ENCODE results near the gene LRRC66.
A peak's percentile ranks its signal among the peaks of the same experiment; 100 is the strongest.

The LRRC66 gene

GRCh38 chr4:51998837-51999236 lies 21.3 kb downstream of the LRRC66 start:
- DNase-seq: no peak
- no peak overlapping the region for H3K4me2 ChIP-seq (ENCODE audit: low read length)
- no peaks in the 10 kb centered on the region for H3K79me2 ChIP-seq (ENCODE audit: control insufficient read depth, insufficient read depth, low read length)
- H2BK120ac ChIP-seq (ENCODE audit: low read depth, low read length): no peak overlapping the region
- H3K4me1 ChIP-seq (ENCODE audit: control insufficient read depth, low read depth, low read length): no peaks in the 10 kb centered on the region
- no peaks in the 10 kb centered on the region for H3K36me3 ChIP-seq (ENCODE audit: control insufficient read depth, insufficient read depth, low read length)
- no peak overlapping the region for H3K27ac ChIP-seq (ENCODE audit: low read depth, low read length)
- no peak overlapping the region for H2BK15ac ChIP-seq (replicated peaks; ENCODE audit: low read depth)
- no peak overlapping the region for H2BK5ac ChIP-seq (ENCODE audit: low read length)
- no peaks in the 10 kb centered on the region for H3K27me3 ChIP-seq (ENCODE audit: insufficient read depth, low read length, poor library complexity)
- H2AK5ac ChIP-seq (ENCODE audit: low read length): no peak overlapping the region
- no peak overlapping the region for H3K23ac ChIP-seq (ENCODE audit: low read length)
- no peak overlapping the region for H3K18ac ChIP-seq (ENCODE audit: low read length)
- H4K8ac ChIP-seq (ENCODE audit: low read depth, low read length): no peak overlapping the region
- no peak overlapping the region for H3K4ac ChIP-seq (ENCODE audit: low read depth, low read length)
- no peak overlapping the region for H4K5ac ChIP-seq (ENCODE audit: low read length)
- no peaks in the 10 kb centered on the region for H3K79me1 ChIP-seq (ENCODE audit: low read length)
- H3K9ac ChIP-seq (ENCODE audit: low read length): no peak overlapping the region
- H3K4me3 ChIP-seq (ENCODE audit: low read length): no peak overlapping the region
- no peak overlapping the region for H3K56ac ChIP-seq (ENCODE audit: low read length)

DNA sequence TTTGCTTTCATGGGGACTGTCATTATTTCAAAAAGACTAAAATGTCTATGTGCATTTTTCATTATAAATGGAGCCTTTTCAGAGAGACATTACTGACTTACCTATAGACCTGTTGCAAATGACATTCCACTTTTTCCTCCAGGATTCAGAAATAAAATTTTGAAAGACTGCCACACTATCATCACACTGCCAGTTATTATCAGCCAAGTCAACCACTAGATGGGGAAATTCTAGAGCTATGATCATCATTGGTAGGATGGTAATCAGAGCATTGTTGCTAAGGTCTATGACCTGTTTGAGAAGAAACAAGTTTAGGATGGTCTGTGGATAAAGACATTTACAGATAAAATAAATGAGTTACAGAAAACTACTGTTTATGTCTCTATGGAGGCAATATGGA lies 22.5 kb downstream of the LRRC66 start:
- H3K18ac ChIP-seq (ENCODE audit: low read length): no peak overlapping the region
- H2AK5ac ChIP-seq (ENCODE audit: low read length): no peak overlapping the region
- no peak overlapping the region for H3K4me2 ChIP-seq (ENCODE audit: low read length)
- no peaks in the 10 kb centered on the region for H3K36me3 ChIP-seq (ENCODE audit: control insufficient read depth, insufficient read depth, low read length)
- no peak overlapping the region for H4K5ac ChIP-seq (ENCODE audit: low read length)
- H2BK15ac ChIP-seq (replicated peaks; ENCODE audit: low read depth): no peak overlapping the region
- no peak overlapping the region for H2BK5ac ChIP-seq (ENCODE audit: low read length)
- no peaks in the 10 kb centered on the region for H3K4me1 ChIP-seq (ENCODE audit: control insufficient read depth, low read depth, low read length)
- DNase-seq: no peak
- no peaks in the 10 kb centered on the region for H3K79me1 ChIP-seq (ENCODE audit: low read length)
- no peaks in the 10 kb centered on the region for H3K79me2 ChIP-seq (ENCODE audit: control insufficient read depth, insufficient read depth, low read length)
- H3K56ac ChIP-seq (ENCODE audit: low read length): no peak overlapping the region
- no peaks in the 10 kb centered on the region for H3K27me3 ChIP-seq (ENCODE audit: insufficient read depth, low read length, poor library complexity)
- H3K4me3 ChIP-seq (ENCODE audit: low read length): no peak overlapping the region
- no peak overlapping the region for H3K9ac ChIP-seq (ENCODE audit: low read length)
- no peak overlapping the region for H4K8ac ChIP-seq (ENCODE audit: low read depth, low read length)
- no peak overlapping the region for H3K4ac ChIP-seq (ENCODE audit: low read depth, low read length)
- no peak overlapping the region for H2BK120ac ChIP-seq (ENCODE audit: low read depth, low read length)
- H3K23ac ChIP-seq (ENCODE audit: low read length): no peak overlapping the region
- H3K27ac ChIP-seq (ENCODE audit: low read depth, low read length): no peak overlapping the region

DNA sequence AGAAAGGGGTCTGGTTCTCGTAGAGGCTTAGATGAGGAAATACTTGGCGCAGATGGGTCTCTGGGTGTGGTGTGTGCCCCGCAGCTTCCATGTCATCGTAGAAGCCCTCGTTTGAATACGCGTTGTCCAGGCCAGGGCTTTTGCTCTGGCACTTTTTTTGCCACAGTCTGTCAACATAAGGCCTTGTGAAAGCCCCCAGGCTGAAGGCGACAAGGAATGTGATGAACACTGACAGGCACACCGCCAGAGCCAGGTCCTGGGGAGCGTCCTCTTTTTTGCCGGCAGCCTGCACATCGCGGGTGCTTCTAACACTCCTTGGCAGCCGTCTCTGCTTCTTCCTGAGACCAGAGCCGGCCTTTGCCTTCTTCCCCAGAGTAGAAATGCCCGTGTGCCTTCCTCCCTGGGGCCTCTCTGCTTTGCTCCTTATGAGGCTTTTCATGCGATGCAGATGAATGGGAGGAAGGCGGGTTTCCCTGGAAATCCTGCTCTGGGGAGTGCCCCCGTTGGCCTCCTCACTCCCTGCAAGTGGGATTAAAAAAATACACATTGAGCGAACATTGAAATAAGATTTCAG lies 24.4 kb downstream of the LRRC66 start:
- H3K27me3 ChIP-seq (ENCODE audit: insufficient read depth, low read length, poor library complexity): no peaks in the 10 kb centered on the region
- H2AK5ac ChIP-seq (ENCODE audit: low read length): no peak overlapping the region
- no peak overlapping the region for H3K4me2 ChIP-seq (ENCODE audit: low read length)
- no peaks in the 10 kb centered on the region for H3K79me2 ChIP-seq (ENCODE audit: control insufficient read depth, insufficient read depth, low read length)
- no peak overlapping the region for H3K18ac ChIP-seq (ENCODE audit: low read length)
- H3K79me1 ChIP-seq (ENCODE audit: low read length): no peaks in the 10 kb centered on the region
- no peak overlapping the region for H2BK120ac ChIP-seq (ENCODE audit: low read depth, low read length)
- no peak overlapping the region for H3K4ac ChIP-seq (ENCODE audit: low read depth, low read length)
- no peak overlapping the region for H4K5ac ChIP-seq (ENCODE audit: low read length)
- H2BK5ac ChIP-seq (ENCODE audit: low read length): no peak overlapping the region
- H3K9ac ChIP-seq (ENCODE audit: low read length): no peak overlapping the region
- no peaks in the 10 kb centered on the region for H3K4me1 ChIP-seq (ENCODE audit: control insufficient read depth, low read depth, low read length)
- H4K8ac ChIP-seq (ENCODE audit: low read depth, low read length): no peak overlapping the region
- no peak overlapping the region for H3K27ac ChIP-seq (ENCODE audit: low read depth, low read length)
- H3K4me3 ChIP-seq (ENCODE audit: low read length): no peak overlapping the region
- no peak overlapping the region for H3K23ac ChIP-seq (ENCODE audit: low read length)
- peak; percentile 10 for DNase-seq
- no peaks in the 10 kb centered on the region for H3K36me3 ChIP-seq (ENCODE audit: control insufficient read depth, insufficient read depth, low read length)
- no peak overlapping the region for H2BK15ac ChIP-seq (replicated peaks; ENCODE audit: low read depth)
- no CpG with 5 or more reads among the region's 20 CpGs for WGBS (ENCODE audit: extremely low coverage, insufficient coverage, low lambda C conversion rate)
- H3K56ac ChIP-seq (ENCODE audit: low read length): no peak overlapping the region

DNA sequence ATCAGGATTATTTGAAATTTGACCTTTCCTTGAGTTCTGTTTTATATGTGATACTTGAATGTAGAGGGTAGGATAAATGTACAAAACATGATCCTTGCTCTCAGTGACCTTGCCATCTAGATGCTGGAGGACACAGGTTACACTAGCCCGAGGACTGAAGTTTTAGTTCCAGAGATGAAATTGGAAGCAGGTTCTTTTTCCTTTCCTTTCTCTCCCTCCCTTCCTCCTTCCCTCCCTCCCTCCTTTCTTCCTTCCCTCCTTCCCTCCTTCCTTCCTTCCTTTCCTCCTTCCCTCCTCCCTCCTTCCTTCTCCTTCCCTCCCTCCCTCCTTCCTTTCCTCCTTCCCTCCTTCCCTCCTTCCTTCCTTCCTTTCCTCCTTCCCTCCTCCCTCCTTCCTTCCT lies 54.3 kb downstream of the LRRC66 start:
- Histone ChIP-seq H2BK120ac (ENCODE audit: low read depth, low read length) (no peak overlapping the region), H3K4me2 (ENCODE audit: low read length) (no peak overlapping the region), H3K36me3 (ENCODE audit: control insufficient read depth, insufficient read depth, low read length) (no peaks in the 10 kb centered on the region), H3K18ac (ENCODE audit: low read length) (no peak overlapping the region), H3K79me2 (ENCODE audit: control insufficient read depth, insufficient read depth, low read length) (no peaks in the 10 kb centered on the region), H2AK5ac (ENCODE audit: low read length) (no peak overlapping the region), H4K5ac (ENCODE audit: low read length) (no peak overlapping the region), H3K56ac (ENCODE audit: low read length) (no peak overlapping the region), H3K27ac (ENCODE audit: low read depth, low read length) (no peak overlapping the region), H3K79me1 (ENCODE audit: low read length) (no peaks in the 10 kb centered on the region), H2BK5ac (ENCODE audit: low read length) (no peak overlapping the region), H4K8ac (ENCODE audit: low read depth, low read length) (no peak overlapping the region), H3K4me1 (ENCODE audit: control insufficient read depth, low read depth, low read length) (no peaks in the 10 kb centered on the region), H3K4ac (ENCODE audit: low read depth, low read length) (no peak overlapping the region), H3K27me3 (ENCODE audit: insufficient read depth, low read length, poor library complexity) (no peaks in the 10 kb centered on the region), H3K4me3 (ENCODE audit: low read length) (no peak overlapping the region), H3K9ac (ENCODE audit: low read length) (no peak overlapping the region), H2BK15ac (replicated peaks; ENCODE audit: low read depth) (no peak overlapping the region), H3K23ac (ENCODE audit: low read length) (no peak overlapping the region)
- no CpG with 5 or more reads among the region's 1 CpG for WGBS (ENCODE audit: extremely low coverage, insufficient coverage, low lambda C conversion rate)
- DNase-seq: no peak

DNA sequence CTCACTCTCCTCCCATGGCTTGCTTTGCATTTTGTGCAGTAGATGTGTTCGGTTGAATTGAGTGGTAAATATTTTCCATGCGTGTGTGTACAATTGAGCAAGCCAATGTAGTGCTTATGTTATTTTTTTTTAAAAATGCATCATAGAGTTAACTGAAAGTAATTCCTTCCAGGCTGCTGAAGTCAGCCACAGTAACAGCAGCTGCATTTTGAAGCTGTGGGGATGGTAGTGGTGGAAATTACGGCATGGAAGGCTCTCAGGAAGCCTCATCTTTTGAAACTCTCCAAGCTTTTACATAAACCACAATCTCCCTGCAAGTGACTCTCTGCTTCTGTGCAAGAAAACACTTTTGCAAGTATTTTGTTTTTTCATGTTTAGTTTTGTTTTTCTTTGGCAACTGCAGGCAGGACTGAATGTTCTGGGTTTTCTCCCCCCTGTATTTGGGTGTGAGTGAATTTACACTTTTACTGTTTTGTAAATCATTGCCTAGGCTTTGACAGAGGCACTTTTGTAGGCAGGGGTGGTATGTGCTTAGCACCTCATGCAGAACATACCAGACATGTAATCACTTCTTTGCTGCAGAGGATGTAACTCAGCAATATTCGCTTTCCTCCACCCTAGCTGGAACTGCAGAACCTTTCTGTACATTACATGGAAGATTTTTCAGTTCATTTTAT lies 56.2 kb downstream of the LRRC66 start:
- Histone ChIP-seq H4K8ac (ENCODE audit: low read depth, low read length) (no peak overlapping the region), H3K56ac (ENCODE audit: low read length) (no peak overlapping the region), H3K36me3 (ENCODE audit: control insufficient read depth, insufficient read depth, low read length) (no peaks in the 10 kb centered on the region), H3K79me1 (ENCODE audit: low read length) (no peaks in the 10 kb centered on the region), H3K18ac (ENCODE audit: low read length) (no peak overlapping the region), H3K4me3 (ENCODE audit: low read length) (no peak overlapping the region), H3K27ac (ENCODE audit: low read depth, low read length) (no peak overlapping the region), H3K27me3 (ENCODE audit: insufficient read depth, low read length, poor library complexity) (no peaks in the 10 kb centered on the region), H2BK5ac (ENCODE audit: low read length) (no peak overlapping the region), H2BK120ac (ENCODE audit: low read depth, low read length) (no peak overlapping the region), H3K4ac (ENCODE audit: low read depth, low read length) (no peak overlapping the region), H2AK5ac (ENCODE audit: low read length) (no peak overlapping the region), H3K23ac (ENCODE audit: low read length) (no peak overlapping the region), H3K4me1 (ENCODE audit: control insufficient read depth, low read depth, low read length) (no peaks in the 10 kb centered on the region), H4K5ac (ENCODE audit: low read length) (no peak overlapping the region), H3K4me2 (ENCODE audit: low read length) (no peak overlapping the region), H3K9ac (ENCODE audit: low read length) (no peak overlapping the region), H2BK15ac (replicated peaks; ENCODE audit: low read depth) (no peak overlapping the region), H3K79me2 (ENCODE audit: control insufficient read depth, insufficient read depth, low read length) (no peaks in the 10 kb centered on the region)
- WGBS (ENCODE audit: extremely low coverage, insufficient coverage, low lambda C conversion rate): no CpG with 5 or more reads among the region's 4 CpGs
- DNase-seq: no peak

- Histone ChIP-seq H3K79me1 (ENCODE audit: low read length) (no peaks in the 10 kb centered on the region), H3K9ac (ENCODE audit: low read length) (no peak overlapping the region), H2BK5ac (ENCODE audit: low read length) (no peak overlapping the region), H3K27ac (ENCODE audit: low read depth, low read length) (no peak overlapping the region), H3K27me3 (ENCODE audit: insufficient read depth, low read length, poor library complexity) (no peaks in the 10 kb centered on the region), H2AK5ac (ENCODE audit: low read length) (no peak overlapping the region), H4K8ac (ENCODE audit: low read depth, low read length) (no peak overlapping the region), H3K18ac (ENCODE audit: low read length) (no peak overlapping the region), H3K4me3 (ENCODE audit: low read length) (no peak overlapping the region), H3K79me2 (ENCODE audit: control insufficient read depth, insufficient read depth, low read length) (no peaks in the 10 kb centered on the region), H3K36me3 (ENCODE audit: control insufficient read depth, insufficient read depth, low read length) (no peaks in the 10 kb centered on the region), H4K5ac (ENCODE audit: low read length) (no peak overlapping the region), H3K4me1 (ENCODE audit: control insufficient read depth, low read depth, low read length) (no peaks in the 10 kb centered on the region), H2BK15ac (replicated peaks; ENCODE audit: low read depth) (no peak overlapping the region), H3K56ac (ENCODE audit: low read length) (no peak overlapping the region), H3K4me2 (ENCODE audit: low read length) (no peak overlapping the region), H2BK120ac (ENCODE audit: low read depth, low read length) (no peak overlapping the region), H3K4ac (ENCODE audit: low read depth, low read length) (no peak overlapping the region), H3K23ac (ENCODE audit: low read length) (no peak overlapping the region)
- WGBS (ENCODE audit: extremely low coverage, insufficient coverage, low lambda C conversion rate): no CpG with 5 or more reads among the region's 4 CpGs
- DNase-seq: no peak
Measured at GRCh38 chr4:51960486-51960885, 59.7 kb downstream of the LRRC66 start.

Data from mesendoderm (in vitro differentiated cells).